ENCODE data around the gene NDUFV1.
"Not testable (repeated sequence)": the region's sequence is repeated elsewhere in the genome, so short reads cannot be mapped to it uniquely, and the experiment has no call there.

The NDUFV1 gene

DNA sequence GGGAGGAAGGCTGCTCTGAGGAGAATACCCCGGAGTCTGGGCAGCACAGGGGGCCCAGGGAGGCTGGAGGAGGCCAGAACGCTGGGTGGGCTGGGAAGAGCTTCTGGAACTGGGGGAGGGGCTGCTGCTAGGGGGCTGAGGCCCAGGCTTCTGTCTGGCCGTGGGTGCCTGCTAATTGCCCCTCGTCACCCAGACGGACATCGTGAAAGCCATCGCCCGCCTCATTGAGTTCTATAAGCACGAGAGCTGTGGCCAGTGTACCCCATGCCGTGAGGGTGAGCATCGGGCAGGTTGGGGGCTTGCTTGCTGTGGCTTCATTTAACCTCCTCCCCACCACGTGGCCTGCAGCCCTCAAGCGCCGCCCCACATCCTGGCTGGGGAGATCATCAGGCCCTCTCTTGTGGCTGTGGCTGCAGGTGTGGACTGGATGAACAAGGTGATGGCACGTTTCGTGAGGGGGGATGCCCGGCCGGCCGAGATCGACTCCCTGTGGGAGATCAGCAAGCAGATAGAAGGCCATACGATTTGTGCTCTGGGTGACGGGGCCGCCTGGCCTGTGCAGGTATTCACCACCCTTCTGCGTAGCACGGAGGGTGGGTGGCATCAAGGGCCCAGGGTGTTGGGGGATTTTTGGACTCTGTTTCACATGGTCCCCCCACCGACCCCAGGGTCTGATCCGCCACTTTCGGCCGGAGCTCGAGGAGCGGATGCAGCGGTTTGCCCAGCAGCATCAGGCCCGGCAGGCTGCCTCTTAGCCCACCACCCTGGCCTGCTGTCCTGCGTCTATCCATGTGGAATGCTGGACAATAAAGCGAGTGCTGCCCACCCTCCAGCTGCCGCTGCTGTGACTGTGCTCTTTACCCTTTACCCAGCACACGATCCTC lies 5.2 kb downstream of the NDUFV1 start:
- no peak for DNase-seq (ENCODE audit: low read depth in 2 of 2)

DNA sequence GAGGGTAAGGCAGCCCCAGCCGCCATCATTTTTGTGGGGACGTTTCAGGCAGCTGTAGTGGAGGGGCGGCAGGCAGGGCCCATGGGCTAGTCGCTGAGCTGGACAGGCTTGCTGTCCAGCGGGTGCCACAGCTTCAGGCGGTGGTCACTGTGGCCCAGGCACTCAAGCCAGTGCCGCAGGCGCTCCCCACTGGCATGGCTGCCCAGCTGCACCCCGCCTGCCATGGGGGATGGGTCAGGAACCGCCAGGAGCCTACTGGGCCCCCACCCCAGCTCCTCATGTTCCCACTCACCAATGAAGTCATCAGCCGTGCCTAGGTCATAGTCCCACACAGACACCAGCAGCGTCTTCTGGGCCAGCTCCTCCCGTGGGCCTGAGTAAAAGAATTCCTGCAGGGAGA lies 6.0 kb downstream of the NDUFV1 start:
- no peak for DNase-seq (ENCODE audit: low read depth in 2 of 2)

DNA sequence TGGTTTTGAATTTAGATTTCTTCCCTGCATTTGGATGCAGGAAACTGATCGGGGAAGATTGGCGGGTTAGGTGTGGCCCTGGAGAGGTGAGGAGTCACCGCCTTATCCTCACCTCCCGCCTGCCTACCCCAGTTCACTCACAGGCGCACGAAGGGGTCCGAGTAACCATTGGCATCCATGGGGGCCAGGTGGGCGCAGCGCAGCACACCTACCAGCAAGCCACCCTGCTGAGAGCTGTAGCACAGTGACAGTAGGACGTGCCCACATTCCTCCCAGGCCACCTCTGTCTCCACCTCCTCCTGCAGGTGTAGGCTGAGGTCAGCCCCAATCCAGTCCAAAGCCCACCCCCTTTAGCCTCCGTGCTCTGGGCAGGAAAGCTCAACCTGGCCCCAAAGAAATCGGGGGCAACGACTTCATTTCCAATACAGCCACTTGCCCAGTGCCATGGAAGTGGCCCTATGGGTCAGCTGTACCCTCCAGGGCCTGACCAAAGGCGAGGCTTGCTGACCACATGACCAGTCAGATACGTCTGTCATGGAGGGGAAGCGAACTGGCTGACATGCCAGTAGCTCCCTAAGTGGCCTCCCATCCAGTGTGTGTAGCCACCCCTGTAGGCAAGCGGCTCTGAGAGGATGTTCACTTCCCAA lies 6.7 kb downstream of the NDUFV1 start:
- DNase-seq (ENCODE audit: low read depth in 2 of 2): no peak

DNA sequence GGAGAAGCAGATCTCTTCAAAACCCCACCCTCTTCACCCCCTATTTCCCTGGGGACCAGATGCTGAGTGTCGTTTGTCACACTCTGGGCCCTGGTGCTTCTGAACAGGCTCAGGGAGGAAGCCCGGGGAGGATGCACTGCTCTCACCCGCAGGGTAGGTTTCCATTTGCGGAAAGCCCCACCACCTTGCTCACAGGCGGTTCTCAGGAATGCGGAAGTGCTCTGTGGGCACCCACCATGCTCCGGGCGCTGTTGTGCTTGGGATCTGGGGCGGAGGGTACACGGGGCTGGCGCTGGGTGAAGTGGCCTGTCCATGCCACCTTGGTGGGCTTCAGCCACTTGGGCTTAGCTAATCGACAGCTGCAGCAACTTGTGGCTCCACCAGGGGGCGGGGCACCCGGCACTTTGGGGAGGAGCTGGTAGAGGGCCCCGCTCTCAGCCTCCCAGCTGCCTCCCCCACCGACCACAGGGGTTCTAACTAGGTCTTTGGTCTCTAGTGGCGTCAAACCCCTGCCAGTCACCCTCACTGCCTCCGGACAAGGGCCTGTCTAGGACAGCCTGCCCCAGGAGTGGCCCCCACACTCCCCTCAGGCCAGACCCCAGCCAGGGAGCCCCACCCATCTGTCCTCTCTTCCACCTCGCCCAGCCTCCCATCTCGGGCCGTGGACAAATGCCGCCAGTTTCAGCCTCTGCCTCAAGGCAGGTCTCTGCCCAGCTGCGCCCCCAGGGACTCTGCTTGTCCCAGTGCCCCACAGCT lies 7.4 kb downstream of the NDUFV1 start:
- DNase-seq (ENCODE audit: low read depth in 2 of 2): no peak

GRCh38 chr11:67614730-67615714 lies 8.3 kb downstream of the NDUFV1 start:
- DNase-seq (ENCODE audit: low read depth in 2 of 2): no peak

GRCh38 chr11:67615728-67616430 lies 9.1 kb downstream of the NDUFV1 start:
- no peak for DNase-seq (ENCODE audit: low read depth in 2 of 2)

- no peak for DNase-seq (ENCODE audit: low read depth in 2 of 2)
These were observed 9.9 kb downstream of the NDUFV1 start for GRCh38 chr11:67616431-67617242.

DNA sequence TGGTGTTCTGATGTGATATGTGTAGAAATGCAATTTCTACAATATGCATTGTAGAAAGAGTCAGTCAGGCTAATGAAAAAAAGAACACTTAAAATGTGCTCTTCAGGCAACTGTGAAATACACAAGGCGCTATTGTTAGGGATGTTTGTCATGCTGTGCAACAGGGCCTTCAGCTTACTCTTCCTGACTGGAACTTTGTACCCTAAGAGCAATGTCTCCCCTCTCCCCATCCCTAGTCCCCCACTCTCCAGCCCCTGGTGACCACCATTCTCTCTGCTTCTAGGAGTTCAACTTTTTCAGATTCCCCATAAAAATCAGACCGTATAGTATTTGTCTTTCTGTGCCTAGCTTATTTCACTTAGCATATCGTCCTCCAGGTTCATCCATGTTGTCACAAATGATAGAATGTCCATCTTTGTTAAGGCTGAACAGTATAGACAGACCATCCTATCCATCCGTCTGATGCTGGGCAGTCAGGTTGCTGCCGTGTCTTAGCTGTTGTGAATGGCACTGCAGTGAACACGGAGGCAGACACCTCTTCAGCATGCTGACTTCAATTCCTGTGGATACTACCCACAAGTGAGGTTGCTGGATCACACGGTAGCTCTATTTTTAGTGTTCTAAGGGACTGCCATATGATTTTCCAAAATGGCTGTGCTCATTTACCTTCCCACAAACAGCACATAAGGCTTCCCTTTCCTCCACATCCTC lies 10.7 kb downstream of the NDUFV1 start:
- no peak for DNase-seq (ENCODE audit: low read depth in 2 of 2)

- not testable (repeated sequence) for DNase-seq (ENCODE audit: low read depth in 2 of 2)
These were observed 12.3 kb downstream of the NDUFV1 start for GRCh38 chr11:67618901-67619659.

GRCh38 chr11:67619683-67620618 lies 13.2 kb downstream of the NDUFV1 start:
- not testable (repeated sequence) for DNase-seq (ENCODE audit: low read depth in 2 of 2)

DNA sequence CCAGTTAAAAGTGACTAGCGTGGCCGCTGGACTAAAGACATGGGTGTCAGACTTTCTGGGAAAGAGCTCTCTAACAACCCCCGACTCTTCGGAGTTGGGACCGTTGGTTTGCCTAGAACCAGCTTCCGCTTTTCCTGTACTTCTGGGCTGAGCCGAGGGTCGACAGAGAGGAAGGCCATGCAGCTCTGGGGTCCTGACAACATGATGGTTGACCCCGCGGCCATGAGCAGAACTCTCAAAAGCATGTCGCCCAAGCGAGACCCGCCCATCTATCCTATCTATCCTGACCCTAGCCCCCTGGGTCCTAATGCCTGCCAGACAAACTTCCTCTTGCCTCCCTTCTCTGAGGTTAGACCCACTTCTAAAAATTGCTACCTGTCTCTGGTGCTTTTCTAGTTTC lies 13.9 kb downstream of the NDUFV1 start:
- DNase-seq (ENCODE audit: low read depth in 2 of 2): not testable (repeated sequence)

GRCh38 chr11:67621928-67622327 lies 15.2 kb downstream of the NDUFV1 start:
- not testable (repeated sequence) for DNase-seq (ENCODE audit: low read depth in 2 of 2)

GRCh38 chr11:67622905-67623304 lies 16.2 kb downstream of the NDUFV1 start:
- not testable (repeated sequence) for DNase-seq (ENCODE audit: low read depth in 2 of 2)

GRCh38 chr11:67623795-67624194 lies 17.1 kb downstream of the NDUFV1 start:
- DNase-seq (ENCODE audit: low read depth in 2 of 2): not testable (repeated sequence)

- not testable (repeated sequence) for DNase-seq (ENCODE audit: low read depth in 2 of 2)
These were observed 19.5 kb downstream of the NDUFV1 start for GRCh38 chr11:67626131-67626833.

- no peak for DNase-seq (ENCODE audit: low read depth in 2 of 2)
These were observed 20.2 kb downstream of the NDUFV1 start for GRCh38 chr11:67626970-67627369.

DNA sequence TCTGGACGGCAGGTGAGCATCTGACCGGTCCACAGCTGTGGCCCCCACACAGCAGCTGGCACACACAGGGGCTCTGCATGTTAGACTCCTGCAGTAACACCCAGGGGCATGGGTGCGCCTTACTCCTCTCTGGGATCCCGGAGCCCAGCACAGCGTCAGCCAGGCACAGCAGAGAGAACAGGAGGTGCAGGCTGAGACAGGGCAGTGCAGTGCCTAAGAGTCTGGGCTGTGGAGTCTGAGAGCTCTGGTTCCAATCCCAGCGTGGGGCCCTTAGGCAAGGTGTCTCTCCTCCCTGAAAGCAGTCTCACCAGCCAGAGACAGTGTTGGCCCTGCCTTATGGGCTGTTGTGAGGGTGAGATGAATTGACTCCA lies 20.7 kb downstream of the NDUFV1 start:
- no peak for DNase-seq (ENCODE audit: low read depth in 2 of 2)

Measured in fibroblast of skin of left biceps (primary cell).